Measurements from ENCODE around the gene PCNA. TPM values are rescaled to one million over a fixed set of nuclear protein-coding genes. Genes with fewer than 3 reads are reported as not detected.

Gene PCNA
- total and polyA plus RNA-seq, 12 donors: 23.5 to 106 (median 48.6) TPM

DNA sequence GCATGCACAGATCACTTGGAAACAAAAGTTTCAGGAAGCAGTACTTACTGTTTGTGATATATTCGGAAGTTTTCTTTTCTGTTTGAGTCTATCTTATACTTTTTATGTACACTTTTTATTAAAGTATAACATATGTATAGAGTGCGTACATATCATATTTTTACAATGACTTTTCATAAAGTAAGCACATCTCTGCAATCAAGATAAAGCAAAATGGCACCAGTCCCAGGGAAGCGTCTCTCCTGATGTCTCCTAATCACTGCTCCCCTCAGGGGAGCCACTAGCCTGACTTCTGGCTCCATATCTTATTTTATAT is 33.4 kb upstream of the PCNA start:
- no peaks in the 10 kb centered on the region for H3K36me3 ChIP-seq (replicated peaks in 1 of 2)
- WGBS, 4 donors: 90 to 98% (median 93%) methylated on average over 3 of the region's 3 CpGs
- H3K4me3 ChIP-seq: no peak overlapping the region
- TF ChIP-seq, protein P1, sequence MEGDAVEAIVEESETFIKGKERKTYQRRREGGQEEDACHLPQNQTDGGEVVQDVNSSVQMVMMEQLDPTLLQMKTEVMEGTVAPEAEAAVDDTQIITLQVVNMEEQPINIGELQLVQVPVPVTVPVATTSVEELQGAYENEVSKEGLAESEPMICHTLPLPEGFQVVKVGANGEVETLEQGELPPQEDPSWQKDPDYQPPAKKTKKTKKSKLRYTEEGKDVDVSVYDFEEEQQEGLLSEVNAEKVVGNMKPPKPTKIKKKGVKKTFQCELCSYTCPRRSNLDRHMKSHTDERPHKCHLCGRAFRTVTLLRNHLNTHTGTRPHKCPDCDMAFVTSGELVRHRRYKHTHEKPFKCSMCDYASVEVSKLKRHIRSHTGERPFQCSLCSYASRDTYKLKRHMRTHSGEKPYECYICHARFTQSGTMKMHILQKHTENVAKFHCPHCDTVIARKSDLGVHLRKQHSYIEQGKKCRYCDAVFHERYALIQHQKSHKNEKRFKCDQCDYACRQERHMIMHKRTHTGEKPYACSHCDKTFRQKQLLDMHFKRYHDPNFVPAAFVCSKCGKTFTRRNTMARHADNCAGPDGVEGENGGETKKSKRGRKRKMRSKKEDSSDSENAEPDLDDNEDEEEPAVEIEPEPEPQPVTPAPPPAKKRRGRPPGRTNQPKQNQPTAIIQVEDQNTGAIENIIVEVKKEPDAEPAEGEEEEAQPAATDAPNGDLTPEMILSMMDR (IDR thresholded peaks at IDR 0.05): no peak
- TF ChIP-seq POLR2A (IDR thresholded peaks at IDR 0.05): no peak
- intact Hi-C loops (cut with DNase I): no loop called here
- H3K27me3 ChIP-seq: no peaks in the 10 kb centered on the region
- no peaks in the 10 kb centered on the region for H3K9me3 ChIP-seq (replicated peaks in 1 of 3)
- peaks cover 26 to 57% of the 10 kb centered on the region in 2 donors for H3K4me1 ChIP-seq (replicated peaks in 1 of 2)
- H3K27ac ChIP-seq: no peak overlapping the region
- DNase-seq: no peak

DNA sequence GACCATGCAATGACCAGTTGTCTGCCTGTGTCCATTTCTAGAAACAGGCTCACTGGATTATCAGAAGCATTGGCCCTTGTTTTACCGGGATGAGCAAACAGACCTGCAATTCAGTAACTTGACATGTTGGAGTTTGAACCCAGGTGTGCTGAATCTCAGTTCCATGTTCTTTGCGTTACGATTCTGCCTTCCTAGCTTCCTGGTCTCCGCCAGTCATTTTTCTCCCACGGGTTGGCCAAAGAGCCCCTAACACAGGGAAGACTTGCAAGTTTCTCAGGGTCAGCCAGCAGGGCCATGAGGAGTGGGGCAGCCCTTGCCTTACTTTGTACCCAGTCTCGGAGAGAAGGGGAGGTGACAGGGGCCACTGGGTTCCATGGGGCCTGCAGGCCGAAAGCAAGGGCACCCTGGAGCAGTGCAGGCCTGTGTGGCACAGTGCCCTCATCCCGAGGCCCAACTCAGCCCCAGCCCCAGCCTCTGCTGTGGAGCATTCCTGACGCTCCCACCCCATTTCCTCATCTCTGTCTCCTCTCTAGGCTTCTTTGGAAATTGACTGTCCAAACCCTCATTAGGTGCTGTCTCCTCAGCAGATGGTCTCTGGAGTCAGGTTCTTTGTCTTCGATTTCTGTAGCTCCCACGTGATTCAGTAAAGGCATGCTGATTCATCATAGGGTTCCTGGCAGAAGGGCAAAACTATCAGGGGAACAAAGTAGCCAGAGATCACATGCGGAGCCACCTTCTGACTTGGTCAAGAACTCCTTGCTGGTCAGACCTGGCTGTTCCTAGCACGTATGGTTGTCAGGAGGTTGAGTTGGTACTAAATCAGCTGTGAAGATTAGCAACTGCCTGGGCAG is 30.7 kb upstream of the PCNA start:
- Histone ChIP-seq H3K36me3 (replicated peaks in 1 of 2) (no peaks in the 10 kb centered on the region), H3K27me3 (no peaks in the 10 kb centered on the region), H3K27ac (peak overlapping the region in 3 of 5 donors; percentile 16 to 42 (median 33)), H3K9me3 (replicated peaks in 1 of 3) (no peaks in the 10 kb centered on the region), H3K4me1 (replicated peaks in 1 of 2) (peaks cover 31 to 72% of the 10 kb centered on the region in 2 donors), H3K4me3 (no peak overlapping the region)
- intact Hi-C loops (cut with DNase I): no loop called here
- TF ChIP-seq, protein P1 (IDR thresholded peaks at IDR 0.05): no peak
- no peak for TF ChIP-seq POLR2A (IDR thresholded peaks at IDR 0.05)
- WGBS, 4 donors: 72 to 78% (median 74%) methylated on average over 13 of the region's 13 CpGs
- DNase-seq: peak in 6 of 7 donors; percentile 39 to 70 (median 58)

DNA sequence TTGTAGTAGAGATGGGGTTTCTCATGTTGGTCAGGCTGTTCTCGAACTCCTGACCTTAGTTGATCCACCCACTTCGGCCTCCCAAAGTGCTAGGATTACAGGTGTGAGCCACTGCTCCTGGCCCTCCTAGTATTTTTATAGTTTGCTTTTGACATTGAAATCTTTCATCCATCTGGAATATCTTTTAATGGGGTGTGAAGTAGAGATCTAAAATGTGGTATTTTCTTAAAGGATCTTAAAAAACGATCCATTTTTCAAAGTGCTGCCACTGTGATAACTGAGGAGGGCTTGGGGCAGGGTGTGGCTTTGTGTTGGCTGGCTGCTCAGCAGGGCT is 30.1 kb upstream of the PCNA start:
- intact Hi-C loops (cut with DNase I): no loop called here
- Histone ChIP-seq H3K4me3 (no peak overlapping the region), H3K4me1 (replicated peaks in 1 of 2) (peaks cover 33 to 73% of the 10 kb centered on the region in 2 donors), H3K36me3 (replicated peaks in 1 of 2) (no peaks in the 10 kb centered on the region), H3K27ac (no peak overlapping the region), H3K9me3 (replicated peaks in 1 of 3) (no peaks in the 10 kb centered on the region), H3K27me3 (no peaks in the 10 kb centered on the region)
- TF ChIP-seq, protein P1 (IDR thresholded peaks at IDR 0.05): no peak
- TF ChIP-seq POLR2A (IDR thresholded peaks at IDR 0.05): no peak
- WGBS, 4 donors: 79 to 93% (median 90%) methylated on average over 3 of the region's 3 CpGs
- no peak for DNase-seq

DNA sequence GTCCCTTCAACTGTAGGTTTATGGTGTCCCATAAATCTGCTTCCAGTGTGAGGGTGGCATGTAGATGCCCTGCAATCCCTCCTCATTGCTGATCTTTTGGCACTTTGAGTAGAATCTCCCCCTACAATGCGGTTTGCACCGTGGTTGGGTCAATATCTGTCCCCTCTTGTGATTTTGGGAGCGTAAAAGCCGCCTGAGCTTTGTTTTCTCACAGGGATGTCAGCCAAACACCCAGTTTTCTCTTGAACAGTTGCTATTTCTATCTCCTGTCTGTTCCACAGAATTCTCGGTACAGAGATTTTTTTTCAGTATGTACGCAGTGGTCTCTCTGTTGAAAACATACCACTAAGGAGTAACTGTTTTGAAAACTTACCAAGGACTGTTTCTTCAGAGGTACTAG is 28.8 kb upstream of the PCNA start:
- peak in 1 of 7 donors; percentile 43 for DNase-seq
- 70 to 85% (median 77%) methylated on average over 6 of the region's 6 CpGs for WGBS, 4 donors
- H3K36me3 ChIP-seq (replicated peaks in 1 of 2): no peaks in the 10 kb centered on the region
- peaks cover 26 to 64% of the 10 kb centered on the region in 2 donors for H3K4me1 ChIP-seq (replicated peaks in 1 of 2)
- intact Hi-C loops (cut with DNase I): no loop called here
- H3K9me3 ChIP-seq (replicated peaks in 1 of 3): no peaks in the 10 kb centered on the region
- H3K4me3 ChIP-seq: no peak overlapping the region
- TF ChIP-seq POLR2A (IDR thresholded peaks at IDR 0.05): no peak
- TF ChIP-seq, protein P1 (IDR thresholded peaks at IDR 0.05): no peak
- H3K27ac ChIP-seq: no peak overlapping the region
- H3K27me3 ChIP-seq: no peaks in the 10 kb centered on the region

Data from adrenal gland (tissue), 12 donors.